ENCODE data around the gene CD37. TPM values are rescaled to one million over a fixed set of nuclear protein-coding genes. Genes with fewer than 3 reads are reported as not detected.
"Not testable (repeated sequence)": the region's sequence is repeated elsewhere in the genome, so short reads cannot be mapped to it uniquely, and the experiment has no call there.

CD37 gene
- total RNA-seq, 1 donor: not detected

- no peak overlapping the region for H3K4me3 ChIP-seq (ENCODE audit: low read depth, low read length)
- no peak for TF ChIP-seq CTCF (IDR thresholded peaks at IDR 0.05; ENCODE audit: insufficient read depth, low read depth, low read length)
- DNase-seq (ENCODE audit: low read depth): no peak
Measured at GRCh38 chr19:49368711-49369358, 33.6 kb downstream of the CD37 start.

GRCh38 chr19:49371184-49371583 lies 36.0 kb downstream of the CD37 start:
- TF ChIP-seq CTCF (IDR thresholded peaks at IDR 0.05; ENCODE audit: insufficient read depth, low read depth, low read length): no peak
- H3K4me3 ChIP-seq (ENCODE audit: low read depth, low read length): no peak overlapping the region
- DNase-seq (ENCODE audit: low read depth): no peak

- not testable (repeated sequence) for H3K4me3 ChIP-seq (ENCODE audit: low read depth, low read length); DNase-seq (ENCODE audit: low read depth)
Measured at GRCh38 chr19:49373174-49373573, 38.0 kb downstream of the CD37 start.

- H3K4me3 ChIP-seq (ENCODE audit: low read depth, low read length): no peak overlapping the region
- no peak for TF ChIP-seq CTCF (IDR thresholded peaks at IDR 0.05; ENCODE audit: insufficient read depth, low read depth, low read length)
- no peak for DNase-seq (ENCODE audit: low read depth)
Measured at GRCh38 chr19:49374665-49375434, 39.6 kb downstream of the CD37 start.

- H3K4me3 ChIP-seq (ENCODE audit: low read depth, low read length): no peak overlapping the region
- no peak for TF ChIP-seq CTCF (IDR thresholded peaks at IDR 0.05; ENCODE audit: insufficient read depth, low read depth, low read length)
- DNase-seq (ENCODE audit: low read depth): no peak
Measured at GRCh38 chr19:49378512-49378911, 43.3 kb downstream of the CD37 start.

GRCh38 chr19:49380391-49380790 lies 45.2 kb downstream of the CD37 start:
- H3K4me3 ChIP-seq (ENCODE audit: low read depth, low read length): no peak overlapping the region
- DNase-seq (ENCODE audit: low read depth): no peak
- TF ChIP-seq CTCF (IDR thresholded peaks at IDR 0.05; ENCODE audit: insufficient read depth, low read depth, low read length): no peak

- no peak for DNase-seq (ENCODE audit: low read depth)
- no peak for TF ChIP-seq CTCF (IDR thresholded peaks at IDR 0.05; ENCODE audit: insufficient read depth, low read depth, low read length)
- no peak overlapping the region for H3K4me3 ChIP-seq (ENCODE audit: low read depth, low read length)
Measured at GRCh38 chr19:49382639-49383038, 47.4 kb downstream of the CD37 start.
